DMS114 treated with DMSO at 0.1 percent for 48 hours (cell line): ENCODE measurements around the gene ATOH1.

Source experiments
- DNase-seq: peaks from one replicate; lab custom pipeline; 2025; ENCODE audit not compliant: unreplicated experiment; lab: John Stamatoyannopoulos, UW

Gene ATOH1

GRCh38 chr4:93828332-93828994 lies at the start of gene ATOH1:
TSS of gene ATOH1 (plus strand) at chr4:93828753. CDS start at chr4:93828927, 174 bp downstream.
- DNase-seq: no peak

- DNase-seq: no peak
Measured at GRCh38 chr4:93779228-93779627, 49.3 kb upstream of the ATOH1 start.

GRCh38 chr4:93780080-93780479 lies 48.5 kb upstream of the ATOH1 start:
- DNase-seq: no peak

- no peak for DNase-seq
Measured at GRCh38 chr4:93781198-93781597, 47.4 kb upstream of the ATOH1 start.

GRCh38 chr4:93786149-93786548 lies 42.4 kb upstream of the ATOH1 start:
- no peak for DNase-seq

- DNase-seq: no peak
Measured at GRCh38 chr4:93788712-93789111, 39.8 kb upstream of the ATOH1 start.

- peak; percentile 10 for DNase-seq
Measured at GRCh38 chr4:93791570-93792195, 36.9 kb upstream of the ATOH1 start.

- DNase-seq: no peak
Measured at GRCh38 chr4:93802045-93802444, 26.5 kb upstream of the ATOH1 start.

- DNase-seq: no peak
Measured at GRCh38 chr4:93809773-93810172, 18.8 kb upstream of the ATOH1 start.

GRCh38 chr4:93810340-93810992 lies 18.1 kb upstream of the ATOH1 start:
- DNase-seq: no peak

- DNase-seq: no peak
Measured at GRCh38 chr4:93813092-93813491, 15.5 kb upstream of the ATOH1 start.

- no peak for DNase-seq
Measured at GRCh38 chr4:93814141-93814540, 14.4 kb upstream of the ATOH1 start.

GRCh38 chr4:93814722-93815121 lies 13.8 kb upstream of the ATOH1 start:
- no peak for DNase-seq

GRCh38 chr4:93825551-93826216 lies 2.9 kb upstream of the ATOH1 start:
- DNase-seq: no peak

- no peak for DNase-seq
Measured at GRCh38 chr4:93827272-93827947, 1.1 kb upstream of the ATOH1 start.

- DNase-seq: no peak
Measured at GRCh38 chr4:93828995-93829819, 654 bp downstream of the ATOH1 start.

GRCh38 chr4:93829820-93830687 lies 1.5 kb downstream of the ATOH1 start:
- no peak for DNase-seq

- no peak for DNase-seq
Measured at GRCh38 chr4:93831716-93832496, 3.4 kb downstream of the ATOH1 start.
